Sigmoid colon (tissue), 7 donors: ENCODE data around the gene RPH3AL. TPM values are rescaled to one million over a fixed set of nuclear protein-coding genes. Genes with fewer than 3 reads are reported as not detected.
"Not testable (repeated sequence)": the region's sequence is repeated elsewhere in the genome, so short reads cannot be mapped to it uniquely, and the experiment has no call there.

ENCODE experiments used
- DNase-seq: peaks from one replicate; pipeline ENCODE4 v3.0.0-alpha.2; 2019
- H3K27ac ChIP-seq, 4 donors: fragments of 200-600 bp; sonication (generic); one replicate each; pipeline ENCODE4 v1.5.1; 2016 to 2019; ENCODE audit warnings: mild to moderate bottlenecking in 1 of 4
- H3K27me3 ChIP-seq, 3 donors: fragments of 200-600 bp; sonication (generic); one replicate each; pipeline ENCODE4 v1.5.1; 2019; ENCODE audit warnings: mild to moderate bottlenecking in 1 of 3
- H3K36me3 ChIP-seq, 4 donors: fragments of 200-600 bp; sonication (generic); one replicate each; pipeline ENCODE4 v1.5.1; 2016 to 2019
- H3K4me1 ChIP-seq, 4 donors: fragments of 200-600 bp; sonication (generic); one replicate each; pipeline ENCODE4 v1.5.1; 2017 to 2019
- H3K4me3 ChIP-seq, 4 donors: fragments of 200-600 bp; sonication (generic); one replicate each; pipeline ENCODE4 v1.5.1; 2017 to 2019; ENCODE audit warnings: mild to moderate bottlenecking in 2 of 4, moderate library complexity in 1 of 4
- H3K9me3 ChIP-seq, 4 donors: fragments of 200-600 bp in 3 of 4; sonication (generic) in 3 of 4; one replicate each; pipeline versions ENCODE4 v1.5.1 to v1.6.1; 2013 to 2019
- CTCF ChIP-seq, 4 experiments: fragments of 450-650 bp in 3 of 4; fragments of 200-600 bp in 1 of 4; IDR thresholded peaks; one replicate each; pipeline ENCODE4 v1.5.1; 2016 to 2019; ENCODE audit warnings: antibody characterized with exemption in 4 of 4, mild to moderate bottlenecking in 3 of 4, moderate library complexity in 2 of 4
- EP300 ChIP-seq, 4 donors: sonication (generic); formaldehyde crosslinking; IDR thresholded peaks; one replicate each; pipeline ENCODE4 v1.6.1; 2017; ENCODE audit warnings: antibody characterized with exemption in 4 of 4
- POLR2A ChIP-seq, 2 donors: fragments of 450-650 bp; IDR thresholded peaks; one replicate each; pipeline ENCODE4 v1.6.1; 2016; ENCODE audit warnings: antibody characterized with exemption in 2 of 2, mild to moderate bottlenecking in 2 of 2, moderate library complexity in 2 of 2
- POLR2AphosphoS5 ChIP-seq, 4 donors: sonication (generic); formaldehyde crosslinking; IDR thresholded peaks; one replicate each; pipeline ENCODE4 v1.6.1; 2017; ENCODE audit warnings: antibody characterized with exemption in 4 of 4
- WGBS, 2 donors: extraction: QIAGEN DNeasy Blood & Tissue Kit; methylation state at CpG; one replicate each; pipeline ENCODE4 v1.1.7; 2013; 5-methylcytosine and 5-hydroxymethylcytosine counted together
- intact Hi-C: fragments of 100-400 bp; cut with DNase I; formaldehyde crosslinking; loops from one replicate; pipeline ENCODE4 v1.15.1; 2023
- polyA plus RNA-seq, 3 donors: library from polyadenylated mRNA; stranded (reverse); fragments of 200-250 nt; gene quantifications; one replicate each; pipeline ENCODE4 v1.2.3, GENCODE V29; 2013
- total RNA-seq, 4 donors: library from RNA; depleted of rRNA; stranded (reverse); fragments of >200 nt; gene quantifications; one replicate each; pipeline ENCODE4 v1.1.0, GENCODE V29; 2016
- donor health status: healthy with polysubstance abuse.
- donor health status: Bipolar disorder and iron deficiency.
- donor health status: healthy.

RPH3AL gene
- total and polyA plus RNA-seq, 7 donors, result 1.8 to 23.1 (median 12.7) TPM

GRCh38 chr17:321386-321941 is 31.1 kb downstream of the RPH3AL start:
- Histone ChIP-seq H3K4me3 (no peak overlapping the region), H3K9me3 (no peaks in the 10 kb centered on the region), H3K27me3 (no peaks in the 10 kb centered on the region), H3K27ac (no peak overlapping the region), H3K4me1 (no peaks in the 10 kb centered on the region), H3K36me3 (no peaks in the 10 kb centered on the region)
- intact Hi-C loops, result no loop called here
- TF ChIP-seq POLR2AphosphoS5 (IDR thresholded peaks at IDR 0.05) (no peak), EP300 (IDR thresholded peaks at IDR 0.05) (no peak), CTCF (IDR thresholded peaks at IDR 0.05) (no peak), POLR2A (IDR thresholded peaks at IDR 0.05) (no peak)
- no peak for DNase-seq
- 82 to 94% methylated on average over 35 of the region's 35 CpGs for WGBS, 2 donors

GRCh38 chr17:320809-321385 is 31.7 kb downstream of the RPH3AL start:
- Histone ChIP-seq H3K27ac (no peak overlapping the region), H3K27me3 (no peaks in the 10 kb centered on the region), H3K4me1 (no peaks in the 10 kb centered on the region), H3K36me3 (no peaks in the 10 kb centered on the region), H3K9me3 (no peaks in the 10 kb centered on the region), H3K4me3 (no peak overlapping the region)
- intact Hi-C loops, result no loop called here
- peak; percentile 65 for DNase-seq
- WGBS, 2 donors, result 80 to 90% methylated on average over 25 of the region's 25 CpGs
- TF ChIP-seq POLR2A (IDR thresholded peaks at IDR 0.05), result no peak
- TF ChIP-seq EP300 (IDR thresholded peaks at IDR 0.05), result no peak
- no peak for TF ChIP-seq POLR2AphosphoS5 (IDR thresholded peaks at IDR 0.05)
- no peak for TF ChIP-seq CTCF (IDR thresholded peaks at IDR 0.05)

GRCh38 chr17:320139-320538 is 32.5 kb downstream of the RPH3AL start:
- Histone ChIP-seq H3K9me3 (no peaks in the 10 kb centered on the region), H3K4me1 (no peaks in the 10 kb centered on the region), H3K4me3 (no peak overlapping the region), H3K36me3 (no peaks in the 10 kb centered on the region), H3K27me3 (no peaks in the 10 kb centered on the region), H3K27ac (no peak overlapping the region)
- intact Hi-C loops, result no loop called here
- peak; percentile 54 for DNase-seq
- TF ChIP-seq POLR2AphosphoS5 (IDR thresholded peaks at IDR 0.05) (no peak), POLR2A (IDR thresholded peaks at IDR 0.05) (no peak), EP300 (IDR thresholded peaks at IDR 0.05) (no peak), CTCF (IDR thresholded peaks at IDR 0.05) (no peak)
- WGBS, 2 donors, result 86 to 89% methylated on average over 9 of the region's 9 CpGs

DNA sequence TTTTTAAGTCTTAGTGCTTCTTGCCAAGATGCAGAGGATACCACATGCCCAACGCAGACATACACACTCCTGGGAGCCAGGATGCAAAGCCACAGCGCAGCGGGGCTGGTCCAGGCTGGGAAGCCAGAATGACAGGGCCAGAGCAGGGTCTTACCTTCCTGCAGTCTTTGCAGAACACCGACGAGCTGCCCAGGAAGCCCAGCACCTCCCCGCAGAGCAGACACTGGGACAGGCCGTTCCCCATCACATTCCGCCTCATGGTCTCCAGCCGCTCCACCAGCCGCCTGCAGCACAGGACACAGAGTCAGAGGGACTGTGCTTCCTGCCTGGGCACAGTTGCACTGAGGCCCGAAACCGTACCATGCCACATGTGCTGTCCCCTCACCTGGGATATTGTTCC is 33.3 kb downstream of the RPH3AL start:
- no peak overlapping the region for H3K4me3 ChIP-seq
- H3K27ac ChIP-seq, result no peak overlapping the region
- no peaks in the 10 kb centered on the region for H3K4me1 ChIP-seq
- TF ChIP-seq CTCF (IDR thresholded peaks at IDR 0.05) (no peak), POLR2AphosphoS5 (IDR thresholded peaks at IDR 0.05) (no peak), POLR2A (IDR thresholded peaks at IDR 0.05) (no peak), EP300 (IDR thresholded peaks at IDR 0.05) (no peak)
- H3K36me3 ChIP-seq, result no peaks in the 10 kb centered on the region
- H3K27me3 ChIP-seq, result no peaks in the 10 kb centered on the region
- WGBS, 2 donors, result 96 to 97% methylated on average over 12 of the region's 12 CpGs
- intact Hi-C loops, result no loop called here
- H3K9me3 ChIP-seq, result no peaks in the 10 kb centered on the region
- peak; percentile 56 for DNase-seq

- DNase-seq, H3K36me3 ChIP-seq, H3K4me3 ChIP-seq, intact Hi-C loops, H3K27ac ChIP-seq, H3K27me3 ChIP-seq, H3K4me1 ChIP-seq, H3K9me3 ChIP-seq: not testable (repeated sequence)
- 62 to 86% methylated on average over 2 of the region's 2 CpGs for WGBS, 2 donors
These were observed 35.5 kb downstream of the RPH3AL start for GRCh38 chr17:317070-317469.

GRCh38 chr17:315399-315798 is 37.2 kb downstream of the RPH3AL start:
- H3K36me3 ChIP-seq, DNase-seq, H3K27ac ChIP-seq, H3K4me3 ChIP-seq, intact Hi-C loops, H3K27me3 ChIP-seq, H3K9me3 ChIP-seq, H3K4me1 ChIP-seq: not testable (repeated sequence)
- 69 to 70% methylated on average over 2 of the region's 2 CpGs for WGBS, 2 donors

DNA sequence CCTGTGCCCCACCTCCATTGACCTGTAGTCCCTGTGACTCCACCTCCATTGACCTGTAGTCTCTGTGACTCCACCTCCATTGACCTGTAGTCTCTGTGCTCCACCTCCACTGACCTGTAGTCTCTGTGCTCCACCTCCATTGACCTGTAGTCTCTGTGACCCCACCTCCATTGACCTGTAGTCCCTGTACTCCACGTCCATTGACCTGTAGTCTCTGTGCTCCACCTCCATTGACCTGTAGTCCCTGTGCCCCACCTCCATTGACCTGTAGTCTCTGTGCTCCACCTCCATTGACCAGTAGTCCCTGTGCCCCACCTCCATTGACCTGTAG is 38.0 kb downstream of the RPH3AL start:
- H3K4me3 ChIP-seq, H3K4me1 ChIP-seq, H3K27ac ChIP-seq, H3K36me3 ChIP-seq, H3K27me3 ChIP-seq, DNase-seq, H3K9me3 ChIP-seq, intact Hi-C loops: not testable (repeated sequence)
- 96 to 98% methylated on average over 1 of the region's 1 CpG for WGBS, 2 donors
